ENCODE results near the gene POGLUT2.
A peak's percentile ranks its signal among the peaks of the same experiment; 100 is the strongest.
"Not testable (repeated sequence)": the region's sequence is repeated elsewhere in the genome, so short reads cannot be mapped to it uniquely, and the experiment has no call there.

Gene POGLUT2

GRCh38 chr13:102814025-102814607, 15.3 kb upstream of the POGLUT2 start:
- intact Hi-C loops (cut with DNase I), result no loop called here
- no peak for DNase-seq

- DNase-seq, result no peak
- intact Hi-C loops (cut with DNase I), result no loop called here
These were observed 14.0 kb upstream of the POGLUT2 start for GRCh38 chr13:102812611-102813287.

- intact Hi-C loops (cut with DNase I), result no loop called here
- DNase-seq, result no peak
These were observed 8.9 kb upstream of the POGLUT2 start for GRCh38 chr13:102807699-102808098.

- DNase-seq, result no peak
- intact Hi-C loops (cut with DNase I), result no loop called here
These were observed 6.9 kb upstream of the POGLUT2 start for GRCh38 chr13:102805680-102806079.

GRCh38 chr13:102800145-102801041, 1.6 kb upstream of the POGLUT2 start:
- intact Hi-C loops (cut with DNase I), result no loop called here
- DNase-seq, result peak; percentile 51 to 91 (median 82)

- intact Hi-C loops (cut with DNase I), result loop anchor here (2.0 to 5.0 kb wide), 2 partner anchors 47 to 207 kb away; partner anchors contain the start of gene ERCC5
- peak in 37 of 42 donors; percentile 19 to 75 (median 49) for DNase-seq
These were observed 809 bp upstream of the POGLUT2 start for GRCh38 chr13:102799426-102800144.

- no peak for DNase-seq
- intact Hi-C loops (cut with DNase I), result no loop called here
These were observed 5.0 kb downstream of the POGLUT2 start for GRCh38 chr13:102793611-102794355.

GRCh38 chr13:102792396-102792795, 6.4 kb downstream of the POGLUT2 start:
- DNase-seq, result no peak
- intact Hi-C loops (cut with DNase I), result no loop called here

- no peak for DNase-seq
- intact Hi-C loops (cut with DNase I), result no loop called here
These were observed 10.1 kb downstream of the POGLUT2 start for GRCh38 chr13:102788683-102789082.

- DNase-seq, result no peak
- intact Hi-C loops (cut with DNase I), result no loop called here
These were observed 14.3 kb downstream of the POGLUT2 start for GRCh38 chr13:102784483-102784882.

GRCh38 chr13:102781591-102781990, 17.2 kb downstream of the POGLUT2 start:
- intact Hi-C loops (cut with DNase I), result no loop called here
- no peak for DNase-seq

GRCh38 chr13:102780656-102781055, 18.1 kb downstream of the POGLUT2 start:
- DNase-seq; intact Hi-C loops (cut with DNase I): not testable (repeated sequence)

GRCh38 chr13:102779436-102780159, 19.2 kb downstream of the POGLUT2 start:
- no peak for DNase-seq
- intact Hi-C loops (cut with DNase I), result no loop called here

GRCh38 chr13:102777736-102778135, 21.0 kb downstream of the POGLUT2 start:
- no peak for DNase-seq
- intact Hi-C loops (cut with DNase I), result no loop called here

GRCh38 chr13:102776271-102776670, 22.5 kb downstream of the POGLUT2 start:
- no peak for DNase-seq
- intact Hi-C loops (cut with DNase I), result no loop called here

GRCh38 chr13:102774591-102775520, 23.9 kb downstream of the POGLUT2 start:
- intact Hi-C loops (cut with DNase I), result no loop called here
- no peak for DNase-seq

GRCh38 chr13:102774214-102774568, 24.6 kb downstream of the POGLUT2 start:
- DNase-seq, result peak in 10 of 42 donors; percentile 1 to 33 (median 8)
- intact Hi-C loops (cut with DNase I), result no loop called here
